Dermis microvascular lymphatic vessel endothelial cell (primary cell): ENCODE measurements around the gene CNTNAP3B. TPM values are rescaled to one million over a fixed set of nuclear protein-coding genes. Genes with fewer than 3 reads are reported as not detected.
"Not testable (repeated sequence)": the region's sequence is repeated elsewhere in the genome, so short reads cannot be mapped to it uniquely, and the experiment has no call there.

ENCODE experiments used
- DNase-seq, 2 donors: peaks; one replicate each; pipeline versions ENCODE4 v3.0.0 to v3.0.0-alpha.2; 2010; ENCODE audit warnings: low read depth in 2 of 2
- total RNA-seq: library from RNA; depleted of rRNA; stranded (reverse); fragments of >200 nt; gene quantifications from 2 replicates; pipeline ENCODE4 v1.2.1, GENCODE V29; 2014

CNTNAP3B gene
- total RNA-seq = 34.4 and 143 TPM in 2 replicates

DNA sequence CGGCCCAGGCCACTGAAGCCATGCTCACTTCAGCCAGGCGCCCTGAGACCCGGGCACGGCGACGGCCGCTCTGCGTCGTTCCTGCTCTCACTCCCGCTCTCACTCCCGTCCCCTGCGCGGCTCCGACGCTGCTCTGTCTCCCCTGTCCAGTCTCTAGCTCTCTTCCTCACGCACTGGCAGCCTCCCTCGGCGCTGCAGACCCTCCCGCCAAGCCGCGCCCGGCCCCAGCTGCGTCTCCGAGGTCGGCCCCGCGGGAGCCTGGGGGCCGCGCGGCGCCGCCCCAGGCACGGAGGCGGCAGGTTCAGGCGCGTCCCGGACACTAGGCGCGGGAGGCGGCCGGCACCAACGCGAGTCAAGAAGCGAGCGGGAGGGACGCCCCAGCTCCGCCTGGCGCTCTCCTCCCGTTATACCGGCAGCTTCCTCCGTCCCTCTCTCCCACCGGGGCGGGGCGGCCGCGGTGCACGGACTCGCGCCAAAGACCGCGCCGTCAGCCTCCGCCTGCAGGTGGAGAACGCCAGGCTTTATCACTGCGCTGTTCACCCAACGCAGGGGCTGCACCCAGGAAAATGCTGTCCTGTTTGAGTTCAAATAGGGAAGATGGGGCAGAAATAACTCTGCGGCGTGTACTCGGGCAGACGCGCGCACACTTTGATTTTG lies at the start of gene CNTNAP3B:
Gene CNTNAP3B, minus strand, starts transcription at position 354 of the 657 bp plus-strand sequence. Its CDS starts 332 bp downstream, at position 22.
- DNase-seq = peak in 1 of 2 donors; percentile 4

- peak in 1 of 2 donors; percentile 19 for DNase-seq
Measured at GRCh38 chr9:42160299-42160698, 31.1 kb upstream of the CNTNAP3B start.

GRCh38 chr9:42127056-42127841 lies 2.0 kb downstream of the CNTNAP3B start:
- DNase-seq = peak; percentile 32 to 71

DNA sequence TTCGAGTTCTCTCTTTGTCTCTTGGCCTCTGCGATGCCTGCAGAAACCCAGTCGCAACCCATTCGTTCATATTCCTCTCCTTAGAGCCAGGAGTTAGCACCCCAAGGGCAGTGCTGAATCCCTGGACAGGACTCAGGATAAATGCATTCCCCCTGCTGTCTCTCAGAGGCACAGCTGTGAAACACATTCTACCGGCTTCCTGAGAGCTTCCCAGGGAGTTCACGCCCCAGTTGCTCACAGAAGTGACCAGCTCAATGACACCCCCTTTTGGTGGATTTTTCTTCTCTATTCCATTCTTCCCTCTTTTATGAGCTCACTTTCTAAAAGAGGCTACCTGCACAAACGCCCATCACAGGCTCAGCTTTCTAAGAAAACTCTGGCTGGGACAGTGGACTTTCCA lies 8.2 kb downstream of the CNTNAP3B start:
- peak in 1 of 2 donors; percentile 1 for DNase-seq

DNA sequence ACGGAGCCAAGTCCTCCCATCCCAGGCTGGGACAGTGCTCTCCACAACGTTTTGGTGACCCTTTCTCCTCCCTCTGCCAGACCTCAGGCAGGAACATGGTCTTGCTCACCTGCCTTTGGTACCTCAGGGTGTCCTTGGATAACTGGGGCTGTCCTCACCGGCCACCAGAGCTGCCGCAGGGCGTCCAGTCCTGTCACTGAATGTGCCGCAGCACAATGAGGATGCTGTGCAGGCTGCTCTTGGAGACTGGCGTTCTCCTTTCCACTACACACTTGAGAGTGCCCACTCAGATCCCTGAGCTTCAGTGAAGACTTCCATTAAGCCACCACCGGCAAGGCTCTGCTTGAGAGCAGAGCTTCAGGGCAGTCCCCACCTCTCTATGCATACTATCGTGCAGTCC lies 33.3 kb downstream of the CNTNAP3B start:
- not testable (repeated sequence) for DNase-seq

DNA sequence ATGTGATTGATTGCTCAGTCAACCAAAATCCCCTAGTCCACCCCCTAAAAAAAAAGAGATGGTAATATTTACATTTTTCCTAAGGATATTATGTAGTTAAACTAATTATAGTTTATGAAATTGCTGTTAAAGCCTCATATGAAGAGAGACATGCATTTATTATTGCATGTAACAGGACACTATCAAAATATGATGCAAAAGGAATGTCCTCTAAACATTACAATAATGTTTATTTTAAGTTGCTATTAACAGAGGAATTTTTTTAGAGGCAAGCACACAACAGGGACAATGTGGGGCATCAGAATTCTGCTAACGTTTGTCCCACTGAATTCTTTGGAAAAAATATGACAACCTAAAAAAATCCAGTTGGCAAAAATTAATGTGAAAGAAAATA lies 44.7 kb downstream of the CNTNAP3B start:
- DNase-seq = not testable (repeated sequence)

- not testable (repeated sequence) for DNase-seq
Measured at GRCh38 chr9:42083877-42084558, 45.2 kb downstream of the CNTNAP3B start.

DNA sequence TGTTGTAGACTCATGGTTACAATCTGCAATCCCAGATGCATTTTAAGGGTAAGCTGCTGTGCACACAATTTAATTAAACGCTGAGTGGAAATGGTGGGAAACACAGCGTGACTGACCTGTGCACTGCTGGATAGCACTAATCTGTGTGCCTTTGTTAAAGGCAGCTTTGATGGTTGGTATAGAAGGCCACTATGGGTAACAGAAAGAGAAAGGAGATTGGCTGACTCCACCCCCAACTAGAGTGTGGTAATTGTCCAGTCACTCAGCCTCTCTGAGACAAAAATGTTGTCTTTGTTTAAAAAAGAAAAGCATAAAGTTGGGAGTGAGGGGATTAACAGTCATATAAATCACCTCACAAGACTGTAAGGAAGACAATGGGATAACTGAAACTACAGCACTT lies 48.9 kb downstream of the CNTNAP3B start:
- peak in 1 of 2 donors; percentile 1 for DNase-seq

DNA sequence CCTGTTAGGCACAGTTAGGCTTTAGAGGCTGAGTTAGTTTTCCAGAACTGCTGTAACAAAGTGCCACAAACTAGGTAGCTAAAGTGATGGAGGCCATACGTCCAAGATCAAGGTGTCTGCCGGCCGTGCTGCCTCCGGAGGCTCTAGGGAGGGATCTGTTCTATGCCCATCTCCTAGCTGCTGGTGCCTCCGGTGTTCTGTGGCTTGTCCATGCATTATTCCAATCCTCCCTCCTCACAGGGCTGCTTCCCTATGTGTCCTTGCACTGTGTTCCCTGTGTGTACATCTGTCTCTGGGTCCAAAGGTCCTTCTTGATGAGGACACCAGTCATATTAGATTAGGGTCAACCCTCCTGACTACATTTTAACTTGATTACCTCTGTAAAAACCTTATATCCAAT lies 54.4 kb downstream of the CNTNAP3B start:
- not testable (repeated sequence) for DNase-seq

DNA sequence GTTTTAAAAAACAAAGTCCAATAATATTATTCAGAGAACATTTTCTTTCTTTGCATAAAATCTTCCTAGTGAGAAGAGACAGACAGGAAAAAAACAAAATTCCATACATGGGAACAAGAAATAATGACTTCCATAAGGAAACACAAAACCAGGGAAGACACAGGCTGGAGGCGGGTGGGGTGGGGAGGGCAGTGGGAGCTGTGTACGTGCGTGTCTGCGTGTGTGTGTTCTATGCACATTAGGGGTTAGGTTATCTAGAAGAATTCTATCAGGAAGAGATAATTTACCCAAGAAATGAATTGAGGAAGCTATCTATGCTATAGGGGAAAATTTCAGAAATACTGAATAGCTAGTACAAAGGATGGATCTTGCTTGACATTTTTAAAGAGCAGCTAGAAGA lies 58.2 kb downstream of the CNTNAP3B start:
- DNase-seq = not testable (repeated sequence)

GRCh38 chr9:42070035-42070799 lies 59.0 kb downstream of the CNTNAP3B start:
- not testable (repeated sequence) for DNase-seq

DNA sequence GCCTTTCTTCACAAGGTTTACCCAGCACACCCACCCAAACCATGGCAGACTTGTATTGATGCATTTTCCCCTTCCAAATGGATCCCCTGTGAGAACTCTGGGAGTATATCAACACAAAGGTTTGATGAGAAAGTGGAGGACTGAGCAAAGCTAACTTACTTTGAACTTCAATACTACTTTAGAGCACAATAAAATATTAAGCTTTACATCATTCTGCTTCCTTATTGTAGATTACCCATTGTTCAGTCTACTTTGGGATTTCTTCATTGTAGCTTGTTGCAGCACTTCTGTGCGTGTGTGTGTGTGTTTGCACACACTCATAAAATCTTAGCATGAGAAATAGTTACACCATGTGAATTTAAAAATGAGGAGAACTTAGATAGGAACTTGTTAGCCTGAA lies 75.4 kb downstream of the CNTNAP3B start:
- not testable (repeated sequence) for DNase-seq

DNA sequence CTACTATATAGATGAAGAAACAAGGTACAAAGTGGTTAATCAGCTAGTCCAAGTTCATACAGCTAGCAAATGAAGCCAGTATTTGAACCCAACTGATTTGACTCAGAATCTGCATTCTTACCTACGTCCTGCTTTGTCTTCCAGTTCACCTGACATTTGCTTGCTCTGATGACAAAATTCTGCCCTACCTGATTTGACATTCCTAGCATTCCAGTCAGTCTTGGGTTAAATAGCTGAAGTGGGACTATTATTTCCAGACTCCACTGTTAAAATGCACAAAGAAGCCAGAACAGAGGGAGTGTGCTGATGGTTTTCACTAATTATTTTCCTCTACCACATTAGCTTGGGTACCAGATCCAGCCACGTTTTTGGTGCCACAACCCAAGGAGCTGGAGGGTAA lies 78.5 kb downstream of the CNTNAP3B start:
- DNase-seq = not testable (repeated sequence)

GRCh38 chr9:42044422-42045010 lies 84.7 kb downstream of the CNTNAP3B start:
- not testable (repeated sequence) for DNase-seq

GRCh38 chr9:42033541-42033940 lies 95.7 kb downstream of the CNTNAP3B start:
- DNase-seq = not testable (repeated sequence)

- not testable (repeated sequence) for DNase-seq
Measured at GRCh38 chr9:42020639-42021038, 108.6 kb downstream of the CNTNAP3B start.

DNA sequence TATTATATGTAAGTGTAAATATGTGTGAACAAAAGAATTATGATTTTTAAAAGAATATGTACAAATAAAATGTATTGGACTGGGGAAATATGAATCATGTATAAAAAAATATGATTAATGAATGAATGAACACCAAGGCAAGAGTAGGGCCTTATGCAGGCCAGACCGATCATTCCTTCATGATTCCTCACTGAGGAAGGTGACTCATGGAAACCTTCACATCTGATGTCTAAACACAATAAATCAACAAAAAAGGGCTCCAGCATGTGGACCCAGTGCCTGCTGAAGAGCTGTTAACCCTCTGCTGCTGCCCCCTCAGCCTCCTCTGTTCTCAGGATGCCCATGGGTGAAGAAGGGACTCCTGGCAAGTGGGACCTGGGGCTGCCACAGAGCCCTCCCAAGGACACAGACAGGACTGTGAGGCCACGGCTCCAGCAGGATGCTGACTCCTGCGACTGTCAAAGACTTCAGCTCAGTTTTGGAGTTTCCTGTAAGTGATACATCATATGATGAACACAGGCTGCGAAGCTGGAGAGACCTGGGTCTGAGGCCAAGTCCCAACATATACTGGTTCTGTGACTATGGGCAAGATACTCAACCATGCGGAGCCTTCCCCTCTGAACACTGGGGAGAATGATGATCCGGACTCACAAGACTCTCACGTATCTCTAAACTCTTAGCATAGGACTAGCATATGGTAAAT lies 110.9 kb downstream of the CNTNAP3B start:
- peak in 1 of 2 donors; percentile 50 for DNase-seq

GRCh38 chr9:42014317-42014716 lies 114.9 kb downstream of the CNTNAP3B start:
- DNase-seq = not testable (repeated sequence)

- DNase-seq = not testable (repeated sequence)
Measured at GRCh38 chr9:41991607-41992006, 137.6 kb downstream of the CNTNAP3B start.

GRCh38 chr9:41980271-41980670 lies 149.0 kb downstream of the CNTNAP3B start:
- DNase-seq = not testable (repeated sequence)
